HG03575 (cell line): ENCODE measurements around the gene FAM135A.

Source experiments
- ATAC-seq: cut with Tn5 transposase; IDR thresholded peaks from one replicate; pipeline ENCODE4 v1.9.1; 2021; ENCODE audit not compliant: unreplicated experiment, insufficient number of reproducible peaks, low FRiP score; ENCODE audit errors: extremely low read depth

FAM135A gene

DNA sequence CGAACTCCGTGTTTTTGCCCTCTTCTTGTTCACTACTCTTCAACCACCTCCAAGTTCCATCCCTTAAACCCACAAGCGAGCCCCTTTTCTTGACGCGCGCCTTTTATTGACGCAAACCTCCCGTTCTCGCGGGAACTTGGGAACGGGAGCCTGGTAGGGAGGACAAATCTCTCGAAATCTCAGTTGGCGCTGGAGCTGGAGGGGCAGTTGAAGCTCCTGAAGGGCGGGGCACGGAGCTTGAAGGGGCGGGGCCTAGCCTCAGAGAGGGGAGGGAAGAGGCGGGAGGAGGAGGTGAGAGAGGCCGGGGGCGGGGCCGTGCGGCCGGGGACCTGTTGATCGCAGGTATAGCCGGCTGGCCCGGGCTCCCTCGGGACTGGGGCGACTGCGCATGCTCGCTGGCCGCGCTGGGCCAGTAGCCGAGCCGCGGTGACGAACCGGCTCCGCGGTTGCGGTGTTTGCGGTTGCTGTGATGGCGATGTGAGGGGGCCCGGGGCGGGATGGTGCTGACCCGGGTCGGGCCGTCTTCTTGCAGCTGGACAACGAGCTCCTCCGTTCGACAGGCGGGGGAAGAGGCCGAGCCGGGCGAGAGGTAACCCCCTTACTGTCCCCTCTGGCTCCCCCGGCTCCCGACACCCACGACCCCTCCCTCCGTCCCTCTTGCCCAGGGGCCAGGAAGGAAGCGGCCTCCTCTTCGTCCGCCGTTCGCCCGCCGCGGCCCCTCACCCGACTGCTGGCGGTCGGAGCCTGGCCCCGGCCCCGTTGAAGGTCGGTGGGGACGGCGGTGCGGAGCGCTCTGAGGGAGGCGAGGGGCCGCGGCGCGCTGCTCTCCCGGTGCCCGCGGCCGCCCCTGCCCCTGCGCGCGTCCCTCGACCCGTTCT, at the start of gene FAM135A:
Gene FAM135A, plus strand, starts transcription at position 395 of the 878 bp plus-strand sequence. CDS start 14,835 bp downstream, outside the sequence.
- peak; percentile 55 for ATAC-seq

DNA sequence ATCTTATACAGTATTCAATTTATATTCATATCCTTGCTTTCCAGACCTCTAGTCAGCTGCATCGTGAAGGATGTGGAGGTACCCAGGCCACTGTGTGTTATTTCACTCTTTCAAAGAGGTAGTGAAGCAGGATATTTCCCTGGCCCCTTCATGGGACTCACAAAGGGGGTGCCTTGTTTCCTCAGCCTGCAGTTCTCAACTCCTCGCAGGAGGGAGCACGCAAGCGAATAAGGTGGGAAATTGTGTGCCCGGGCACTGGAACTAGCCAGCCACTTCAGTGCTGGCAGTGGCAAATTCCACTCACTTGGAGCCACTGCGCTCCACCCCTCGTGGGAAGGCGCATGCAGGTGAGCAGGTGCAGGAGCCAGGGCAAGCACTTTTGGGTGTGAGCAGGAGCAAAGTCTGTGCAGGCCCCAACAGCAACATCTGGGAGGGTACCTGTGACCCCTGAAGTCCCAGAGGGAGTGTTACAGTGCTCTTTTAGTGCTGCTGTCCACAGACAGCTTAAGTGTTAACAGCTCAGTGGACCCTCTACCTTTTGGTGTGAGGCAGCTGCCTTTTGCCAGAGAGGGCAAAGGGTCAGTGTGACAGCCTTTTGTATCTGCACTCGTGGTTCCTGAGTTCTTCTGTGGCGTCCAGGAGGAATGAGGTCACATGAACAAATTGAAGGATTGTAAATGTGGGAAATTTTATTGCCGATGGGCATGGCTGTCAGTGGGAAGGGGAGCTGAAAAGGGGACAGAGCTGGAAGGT, 49.4 kb upstream of the FAM135A start:
- ATAC-seq, result no peak

DNA sequence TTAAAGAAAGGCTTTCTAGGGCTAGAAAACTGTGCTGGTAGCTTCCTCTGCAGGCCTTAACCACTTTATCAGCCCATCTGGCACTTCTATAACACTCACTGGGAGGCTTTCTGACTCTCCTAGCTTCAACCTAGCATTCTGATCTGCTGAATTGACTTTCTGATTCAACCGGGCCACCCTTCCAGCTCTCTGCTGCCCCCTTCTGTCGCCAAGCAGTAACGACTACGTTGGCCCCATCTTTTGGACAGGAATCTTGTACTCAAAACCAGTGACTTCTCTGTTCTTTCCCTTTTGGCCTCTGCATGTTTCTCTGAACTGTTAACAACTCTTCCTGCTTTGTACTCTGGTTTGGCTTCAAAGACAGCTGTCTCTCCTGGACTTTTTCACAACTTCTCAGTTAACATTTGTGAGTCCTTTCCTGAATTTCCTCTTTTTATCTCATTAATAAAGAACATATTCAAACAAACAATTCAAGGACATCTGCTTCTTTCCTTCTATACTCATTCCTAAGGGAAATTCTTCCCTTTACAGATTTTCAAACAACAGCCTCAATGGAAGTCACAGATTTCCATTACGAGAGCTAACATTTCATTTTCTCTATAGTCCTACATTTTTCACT, 43.9 kb upstream of the FAM135A start:
- no peak for ATAC-seq

DNA sequence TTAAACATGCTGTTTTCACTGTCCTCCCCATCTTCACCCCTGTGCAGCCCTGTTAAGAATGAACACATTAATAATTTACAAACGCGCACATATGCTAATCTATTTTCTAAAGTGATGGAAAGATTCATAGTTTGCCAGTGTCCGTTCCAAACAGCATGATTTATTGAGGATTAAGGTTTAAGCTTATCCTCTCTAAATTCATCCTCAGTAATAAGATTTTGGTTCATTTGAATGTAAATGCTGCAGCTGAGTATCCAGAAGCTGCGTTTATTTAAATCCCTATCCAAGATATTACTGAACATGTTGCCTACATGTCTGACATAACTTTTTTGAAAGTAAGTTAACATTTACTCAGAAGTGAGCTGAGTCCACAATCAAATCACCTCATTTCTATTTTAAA, 42.8 kb upstream of the FAM135A start:
- ATAC-seq, result no peak

DNA sequence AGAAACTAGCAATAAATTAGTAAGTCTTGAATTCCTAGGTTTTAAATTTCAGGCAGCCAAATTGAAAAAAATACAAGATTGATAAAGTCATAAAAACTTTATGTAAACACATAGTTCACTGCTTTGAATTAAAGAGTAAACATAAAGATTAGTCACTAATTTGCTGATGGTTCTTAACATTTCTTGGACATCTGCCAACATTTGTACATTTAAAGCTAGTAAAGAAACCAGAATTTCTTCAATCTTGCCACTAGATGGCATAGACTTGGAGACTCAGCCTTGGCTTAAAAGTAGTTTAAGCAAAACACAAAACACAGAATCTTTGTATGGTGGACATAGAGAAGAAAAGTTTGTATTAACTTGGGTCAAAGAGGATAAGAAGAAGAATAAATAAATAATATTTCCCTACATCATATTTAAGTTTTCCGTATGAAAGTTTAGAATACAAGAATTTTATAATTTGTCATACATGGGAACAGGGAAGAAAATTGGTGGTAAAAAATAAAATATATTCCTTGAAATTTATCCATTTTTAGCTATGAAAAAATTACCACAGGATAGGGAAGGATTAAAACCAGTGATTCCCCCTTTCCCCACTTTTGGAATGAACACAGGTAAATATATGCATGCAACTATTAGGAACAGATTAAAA, 41.7 kb upstream of the FAM135A start:
- no peak for ATAC-seq

DNA sequence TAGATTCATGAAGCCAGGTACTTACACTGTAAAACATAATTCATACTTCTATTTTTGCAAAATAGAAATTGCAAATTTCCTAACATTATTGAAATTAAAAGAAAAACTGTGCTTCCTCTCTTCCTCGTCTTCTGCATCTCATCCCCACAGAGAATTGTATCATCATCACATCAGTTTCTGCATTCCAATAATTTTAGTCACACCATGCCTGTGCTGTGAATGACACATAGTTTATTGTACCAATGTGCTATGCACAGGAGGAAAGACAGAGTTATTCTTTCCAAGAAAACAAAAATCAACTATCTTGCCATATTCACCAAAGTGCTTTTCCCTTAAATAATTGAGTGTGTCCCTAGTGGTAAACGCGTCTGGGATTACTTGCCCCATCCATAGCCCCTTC, 38.1 kb upstream of the FAM135A start:
- no peak for ATAC-seq

DNA sequence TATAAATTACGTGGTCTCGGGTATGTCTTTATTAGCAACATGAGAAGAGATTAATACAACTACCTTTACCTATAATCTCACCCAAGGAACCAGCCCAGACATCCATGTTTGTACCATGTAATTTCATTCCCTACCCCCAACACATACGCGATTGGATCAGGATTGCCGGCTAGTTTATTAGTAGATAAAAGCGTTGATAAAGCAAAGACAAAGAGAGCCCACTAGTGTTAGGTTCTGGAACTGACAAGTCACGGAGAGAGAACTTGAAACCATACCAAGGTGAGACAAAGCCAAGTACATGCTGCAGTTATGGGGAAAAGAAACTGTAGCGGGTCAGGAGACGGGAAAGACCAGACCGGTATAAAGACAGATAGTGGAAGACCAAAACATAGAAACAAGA, 37.4 kb upstream of the FAM135A start:
- no peak for ATAC-seq

DNA sequence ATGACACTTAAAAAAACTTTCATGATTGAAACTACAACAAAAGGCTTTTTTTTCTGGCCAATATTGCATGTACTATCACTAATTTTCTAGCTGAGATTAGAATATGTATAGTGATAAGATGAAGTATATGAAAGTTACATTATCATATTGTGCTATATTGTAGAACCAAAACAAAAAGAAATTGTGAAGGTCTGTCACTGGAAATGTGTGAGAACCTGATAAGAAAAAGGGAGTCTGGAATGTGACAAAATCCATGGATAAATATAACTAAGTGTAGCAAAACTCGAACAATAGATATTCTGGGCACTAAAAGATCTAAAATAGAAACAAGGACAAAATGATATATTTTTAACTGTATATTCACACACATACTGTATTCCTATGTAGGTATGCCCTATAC, 36.7 kb upstream of the FAM135A start:
- ATAC-seq, result no peak

DNA sequence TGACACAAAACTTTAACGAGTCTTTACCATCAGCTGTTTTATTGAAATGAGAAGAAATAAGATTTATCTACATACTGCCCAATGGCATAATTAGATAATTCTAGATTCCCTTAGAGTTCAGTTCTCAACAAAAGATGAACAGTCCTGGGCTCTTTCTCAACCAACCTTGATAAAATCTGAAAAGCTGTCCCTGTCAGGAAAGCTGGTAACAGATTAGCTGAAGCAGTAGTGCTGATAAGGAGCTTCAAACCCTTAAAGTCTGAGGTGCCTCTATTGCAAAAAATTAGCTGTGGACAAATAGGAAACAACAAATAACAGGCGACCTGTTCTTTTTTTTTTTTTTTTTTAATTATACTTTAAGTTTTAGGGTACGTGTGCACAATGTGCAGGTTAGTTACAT, 35.9 kb upstream of the FAM135A start:
- ATAC-seq, result no peak

DNA sequence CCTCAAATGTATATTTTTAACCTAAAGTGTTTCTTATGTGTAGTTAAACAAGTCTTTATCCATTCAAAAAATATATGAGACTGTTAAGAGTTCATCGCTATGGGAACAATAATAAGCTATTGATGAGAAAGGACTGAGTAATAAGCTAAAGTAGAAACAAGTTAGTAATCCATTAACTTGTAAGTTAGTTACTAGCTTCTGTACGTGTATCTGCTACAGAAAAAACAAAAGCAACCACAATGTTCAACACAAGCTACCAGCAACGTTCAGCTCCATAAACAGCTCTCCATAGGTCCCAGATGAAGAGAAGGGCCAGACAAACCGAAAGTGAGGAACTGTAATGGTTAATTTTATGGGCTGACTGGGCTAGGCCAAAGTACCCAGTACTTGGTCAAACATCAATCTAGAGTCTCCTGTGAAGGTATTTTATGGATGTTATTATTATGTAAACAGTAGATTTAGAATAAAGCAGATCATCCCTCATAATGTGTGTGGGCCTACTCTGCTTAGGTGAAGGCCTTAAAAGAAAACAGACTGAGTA, 33.8 kb upstream of the FAM135A start:
- ATAC-seq, result no peak

DNA sequence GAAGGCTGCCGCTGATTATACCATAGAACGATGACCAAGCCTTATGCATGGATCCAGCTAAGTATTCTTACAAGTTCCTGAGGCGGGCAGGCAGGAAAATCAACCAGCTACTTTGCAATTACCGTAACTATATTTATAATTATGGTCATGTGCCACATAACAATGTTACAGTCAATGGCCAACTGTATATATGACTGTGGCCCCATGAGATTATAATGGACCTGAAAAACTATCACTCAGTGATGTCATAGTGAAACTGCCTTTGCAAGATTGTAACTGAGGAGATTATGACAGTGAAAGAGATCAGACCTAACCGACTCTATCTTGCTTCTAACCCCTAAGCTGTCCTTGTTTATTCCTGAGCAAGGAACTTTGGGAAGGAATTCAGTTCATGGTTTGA, 33.1 kb upstream of the FAM135A start:
- peak; percentile 87 for ATAC-seq

DNA sequence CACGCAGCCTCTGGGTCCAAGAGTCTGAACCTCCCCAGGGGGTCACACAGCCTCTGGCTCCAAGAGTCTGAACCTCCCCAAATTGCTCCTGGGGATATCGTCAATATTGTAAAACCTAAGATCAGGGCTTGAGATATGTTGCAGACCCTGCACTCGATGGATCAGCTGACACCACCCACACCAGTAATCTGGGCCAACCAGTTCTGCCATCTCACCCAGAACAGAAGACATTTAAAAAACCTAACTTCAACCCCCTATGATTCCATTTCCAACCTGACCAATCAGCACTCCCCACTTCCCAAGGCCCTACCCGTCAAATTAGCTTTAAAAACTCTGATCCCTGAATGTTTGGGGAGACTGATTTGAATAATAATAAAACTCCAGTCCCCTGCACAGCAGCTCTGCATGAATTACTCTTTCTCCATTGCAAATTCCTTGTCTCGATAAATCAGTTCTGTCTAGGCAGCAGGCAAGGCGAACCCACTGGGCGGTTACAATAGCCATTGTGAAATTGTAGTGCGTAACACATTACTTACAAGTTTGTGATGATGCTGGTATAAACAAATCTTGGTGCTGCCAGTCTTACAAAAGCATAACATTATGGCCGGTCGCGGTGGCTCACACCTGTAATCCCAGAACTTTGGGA, 32.4 kb upstream of the FAM135A start:
- ATAC-seq, result no peak

DNA sequence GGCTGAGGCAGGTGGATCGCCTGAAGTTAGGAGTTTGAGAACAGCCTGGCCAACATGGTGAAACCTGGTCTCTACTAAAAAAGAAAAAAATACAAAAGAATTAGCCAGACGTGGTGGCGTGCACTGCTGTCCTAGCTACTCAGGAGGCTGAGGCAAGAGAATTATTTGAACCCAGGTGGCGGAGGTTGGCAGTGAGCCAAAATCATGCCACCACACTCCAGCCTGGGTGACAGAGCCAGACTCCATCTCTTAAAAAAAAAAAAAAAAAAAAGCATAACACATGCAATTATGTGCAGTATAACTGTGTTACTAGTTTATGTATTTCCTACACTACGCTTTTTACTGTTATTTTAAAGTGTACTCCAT, 31.9 kb upstream of the FAM135A start:
- no peak for ATAC-seq

DNA sequence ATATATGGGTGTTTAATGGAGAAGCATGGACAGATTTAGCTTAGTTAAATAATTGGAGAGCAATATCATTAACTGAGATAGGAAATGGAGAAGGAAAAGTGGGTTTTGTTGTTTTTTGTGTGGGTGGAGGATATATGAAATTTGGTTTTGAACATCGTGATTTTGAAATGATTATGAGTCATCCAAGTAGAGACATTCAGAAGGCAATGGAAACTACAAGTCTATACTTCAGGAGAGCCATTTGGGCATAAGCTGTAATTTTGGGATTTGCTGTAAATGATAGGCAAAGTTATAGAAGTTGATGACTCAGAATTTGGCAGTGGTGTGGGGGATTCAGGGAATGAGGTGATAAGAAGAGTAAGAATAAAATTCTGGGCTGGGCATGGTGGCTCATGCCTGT, 27.4 kb upstream of the FAM135A start:
- no peak for ATAC-seq

DNA sequence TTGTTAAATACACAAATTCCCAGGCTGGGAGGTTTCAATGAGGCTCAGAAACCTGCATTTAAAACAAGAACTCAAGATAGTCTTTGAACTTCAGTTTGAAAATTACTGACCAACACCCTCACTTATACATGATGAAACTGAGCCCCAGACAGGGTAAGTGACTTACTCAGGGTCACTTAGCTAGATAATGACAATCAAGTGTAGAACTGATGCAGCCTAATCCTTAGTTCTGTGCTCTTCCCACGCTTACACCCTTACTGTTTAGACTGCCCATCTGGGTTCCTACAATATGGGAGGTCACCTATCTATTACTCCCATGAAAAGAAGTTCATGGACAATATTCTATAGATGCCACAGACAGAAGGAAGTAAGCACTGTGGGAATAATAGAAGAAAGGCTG, 24.5 kb upstream of the FAM135A start:
- ATAC-seq, result no peak

DNA sequence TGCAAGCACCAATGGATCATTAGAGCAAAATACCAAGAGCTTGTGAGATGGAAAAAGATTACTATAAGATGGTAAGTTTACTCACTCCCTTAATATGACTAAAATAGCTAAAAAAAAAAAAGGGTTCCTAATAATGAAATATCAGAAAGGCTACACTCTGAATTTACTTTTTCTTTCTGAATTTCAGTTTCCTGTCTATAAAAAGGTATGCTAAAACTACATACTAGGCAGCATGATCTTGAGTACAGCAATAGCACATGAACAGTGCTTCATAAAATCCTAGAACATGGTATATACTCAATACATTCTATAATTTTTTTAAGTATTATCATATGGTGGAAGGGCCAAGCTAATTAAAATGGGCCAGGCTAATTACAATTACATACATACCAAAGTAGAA, 24.0 kb upstream of the FAM135A start:
- no peak for ATAC-seq

DNA sequence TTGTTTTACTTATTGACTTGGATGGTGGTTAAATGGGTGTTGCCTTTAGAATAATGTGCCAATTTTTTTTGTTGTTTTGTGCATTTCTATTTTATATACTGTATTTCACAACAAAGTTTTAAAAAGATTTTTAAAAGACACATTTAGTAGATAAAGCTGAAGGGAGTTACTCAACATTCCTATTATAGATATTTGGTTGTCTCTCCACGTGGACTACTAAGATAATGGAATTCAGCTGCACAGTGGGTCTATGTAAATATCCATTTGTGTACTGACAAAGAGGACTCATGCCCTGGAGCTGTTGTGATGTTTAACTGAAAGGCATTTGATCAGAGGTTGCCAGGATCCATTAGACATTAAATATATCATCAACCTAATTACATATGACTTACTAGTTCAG, 23.2 kb upstream of the FAM135A start:
- no peak for ATAC-seq

DNA sequence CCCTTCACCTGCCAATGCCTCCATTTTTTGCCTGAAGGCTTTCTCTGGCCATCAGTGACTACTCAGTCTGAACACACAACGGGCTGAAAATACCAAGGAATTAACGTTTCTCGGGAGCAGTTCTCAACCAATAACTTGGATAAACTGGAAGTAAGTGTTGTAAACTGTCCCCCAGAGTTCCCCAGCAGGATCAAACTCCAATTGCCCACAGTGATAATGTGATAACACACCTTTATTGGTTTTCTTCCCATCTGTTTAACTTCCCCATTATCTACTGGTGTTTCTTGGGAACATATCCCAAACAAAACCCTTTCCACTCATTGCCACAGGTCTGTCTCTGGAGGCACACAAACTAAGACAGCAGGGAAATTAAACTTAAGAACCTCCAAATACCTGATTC, 21.8 kb upstream of the FAM135A start:
- ATAC-seq, result no peak
